ENCODE measurements around the gene RIOK1.

- TF ChIP-seq, protein P1, sequence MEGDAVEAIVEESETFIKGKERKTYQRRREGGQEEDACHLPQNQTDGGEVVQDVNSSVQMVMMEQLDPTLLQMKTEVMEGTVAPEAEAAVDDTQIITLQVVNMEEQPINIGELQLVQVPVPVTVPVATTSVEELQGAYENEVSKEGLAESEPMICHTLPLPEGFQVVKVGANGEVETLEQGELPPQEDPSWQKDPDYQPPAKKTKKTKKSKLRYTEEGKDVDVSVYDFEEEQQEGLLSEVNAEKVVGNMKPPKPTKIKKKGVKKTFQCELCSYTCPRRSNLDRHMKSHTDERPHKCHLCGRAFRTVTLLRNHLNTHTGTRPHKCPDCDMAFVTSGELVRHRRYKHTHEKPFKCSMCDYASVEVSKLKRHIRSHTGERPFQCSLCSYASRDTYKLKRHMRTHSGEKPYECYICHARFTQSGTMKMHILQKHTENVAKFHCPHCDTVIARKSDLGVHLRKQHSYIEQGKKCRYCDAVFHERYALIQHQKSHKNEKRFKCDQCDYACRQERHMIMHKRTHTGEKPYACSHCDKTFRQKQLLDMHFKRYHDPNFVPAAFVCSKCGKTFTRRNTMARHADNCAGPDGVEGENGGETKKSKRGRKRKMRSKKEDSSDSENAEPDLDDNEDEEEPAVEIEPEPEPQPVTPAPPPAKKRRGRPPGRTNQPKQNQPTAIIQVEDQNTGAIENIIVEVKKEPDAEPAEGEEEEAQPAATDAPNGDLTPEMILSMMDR (IDR thresholded peaks at IDR 0.05): no peak
- TF ChIP-seq POLR2A (IDR thresholded peaks at IDR 0.05): no peak
Measured at GRCh38 chr6:7413151-7413823, 23.7 kb downstream of the RIOK1 start.
